ENCODE data around the gene TUBA1C.
"Not testable (repeated sequence)": the region's sequence is repeated elsewhere in the genome, so short reads cannot be mapped to it uniquely, and the experiment has no call there.

The TUBA1C gene

GRCh38 chr12:49255857-49256637 is 8.8 kb upstream of the TUBA1C start:
- DNase-seq (ENCODE audit: low read depth), result no peak

- DNase-seq (ENCODE audit: low read depth), result not testable (repeated sequence)
Measured at GRCh38 chr12:49257508-49258184, 7.2 kb upstream of the TUBA1C start.

GRCh38 chr12:49259452-49259851 is 5.4 kb upstream of the TUBA1C start:
- DNase-seq (ENCODE audit: low read depth), result no peak

- DNase-seq (ENCODE audit: low read depth), result peak; percentile 56
Measured at GRCh38 chr12:49260166-49260565, 4.7 kb upstream of the TUBA1C start.

- DNase-seq (ENCODE audit: low read depth), result no peak
Measured at GRCh38 chr12:49260571-49261363, 4.1 kb upstream of the TUBA1C start.

- DNase-seq (ENCODE audit: low read depth), result peak; percentile 55
Measured at GRCh38 chr12:49261721-49262120, 3.2 kb upstream of the TUBA1C start.

GRCh38 chr12:49263400-49263763 is 1.5 kb upstream of the TUBA1C start:
- DNase-seq (ENCODE audit: low read depth), result no peak

- no peak for DNase-seq (ENCODE audit: low read depth)
Measured at GRCh38 chr12:49264466-49264872, 413 bp upstream of the TUBA1C start.

- DNase-seq (ENCODE audit: low read depth), result peak; percentile 44
Measured at GRCh38 chr12:49269191-49269590, 4.3 kb downstream of the TUBA1C start.

GRCh38 chr12:49272790-49273725 is 8.2 kb downstream of the TUBA1C start:
- no peak for DNase-seq (ENCODE audit: low read depth)

- no peak for DNase-seq (ENCODE audit: low read depth)
Measured at GRCh38 chr12:49273726-49274395, 9.0 kb downstream of the TUBA1C start.

- DNase-seq (ENCODE audit: low read depth), result no peak
Measured at GRCh38 chr12:49274396-49275069, 9.7 kb downstream of the TUBA1C start.

- DNase-seq (ENCODE audit: low read depth), result no peak
Measured at GRCh38 chr12:49276304-49277290, 11.7 kb downstream of the TUBA1C start.

- DNase-seq (ENCODE audit: low read depth), result no peak
Measured at GRCh38 chr12:49277466-49277865, 12.6 kb downstream of the TUBA1C start.

- DNase-seq (ENCODE audit: low read depth), result peak; percentile 43
Measured at GRCh38 chr12:49279706-49280159, 14.9 kb downstream of the TUBA1C start.

GRCh38 chr12:49280545-49280944 is 15.7 kb downstream of the TUBA1C start:
- DNase-seq (ENCODE audit: low read depth), result not testable (repeated sequence)

- DNase-seq (ENCODE audit: low read depth), result no peak
Measured at GRCh38 chr12:49282302-49282701, 17.4 kb downstream of the TUBA1C start.

GRCh38 chr12:49282740-49283375 is 18.0 kb downstream of the TUBA1C start:
- DNase-seq (ENCODE audit: low read depth), result not testable (repeated sequence)

Measured in amniotic epithelial cell (primary cell).